GM23338 (cell line): ENCODE measurements around the gene CBFA2T3. TPM values are rescaled to one million over a fixed set of nuclear protein-coding genes. Genes with fewer than 3 reads are reported as not detected.

Experiments
- ATAC-seq: fragments of 200-7000 bp; cut with Tn5 transposase; 3 replicates; pipeline ENCODE4 v1.9.1; 2020
- DNase-seq: peaks from one replicate; pipeline ENCODE4 v3.0.0-alpha.2; 2015; ENCODE audit warnings: low spot score
- H2AFZ ChIP-seq: fragments of 200-600 bp; sonication (generic); 2 replicates; pipeline ENCODE4 v1.8.0; 2016; ENCODE audit warnings: antibody characterized with exemption, mild to moderate bottlenecking, moderate library complexity
- H3F3A ChIP-seq: fragments of 200-600 bp; sonication (generic); replicated peaks from 2 replicates; pipeline ENCODE4 v1.8.0; 2017; ENCODE audit warnings: antibody characterized with exemption, mixed run types, low read depth
- H3K27ac ChIP-seq: fragments of 200-600 bp; sonication (generic); 2 replicates; pipeline ENCODE4 v1.6.1; 2016; ENCODE audit warnings: low read depth
- H3K27me3 ChIP-seq: fragments of 200-600 bp; sonication (generic); 2 replicates; pipeline ENCODE4 v1.8.0; 2016; ENCODE audit warnings: mild to moderate bottlenecking, mixed run types, moderate library complexity; ENCODE audit not compliant: insufficient read depth
- H3K36me3 ChIP-seq: fragments of 200-600 bp; sonication (generic); 2 replicates; pipeline ENCODE4 v1.8.0; 2016; ENCODE audit warnings: mild to moderate bottlenecking; ENCODE audit not compliant: insufficient read depth
- H3K4me1 ChIP-seq: fragments of 200-600 bp; sonication (generic); 2 replicates; pipeline ENCODE4 v1.8.0; 2016; ENCODE audit warnings: mild to moderate bottlenecking, moderate library complexity; ENCODE audit not compliant: insufficient read depth
- H3K4me2 ChIP-seq: fragments of 200-600 bp; sonication (generic); 2 replicates; pipeline ENCODE4 v1.7.1; 2017; ENCODE audit warnings: mixed run types
- H3K4me3 ChIP-seq: fragments of 200-600 bp; sonication (generic); 2 replicates; pipeline ENCODE4 v1.6.1; 2016; ENCODE audit warnings: mixed run types
- H3K79me2 ChIP-seq: fragments of 200-600 bp; sonication (generic); replicated peaks from 2 replicates; pipeline ENCODE4 v1.8.0; 2017; ENCODE audit warnings: mild to moderate bottlenecking; ENCODE audit not compliant: insufficient read depth
- H3K9me2 ChIP-seq: fragments of 200-600 bp; sonication (generic); 2 replicates; pipeline ENCODE4 v1.8.0; 2017; ENCODE audit not compliant: insufficient read depth
- H4K20me1 ChIP-seq: fragments of 200-600 bp; sonication (generic); replicated peaks from 2 replicates; pipeline ENCODE4 v1.8.0; 2017; ENCODE audit warnings: mild to moderate bottlenecking; ENCODE audit not compliant: insufficient read depth
- H3K27ac Mint-ChIP-seq: 2 replicates; pipeline ENCODE4 v1.8.0; 2020; ENCODE audit warnings: inconsistent platforms, mild to moderate bottlenecking, moderate library complexity, mixed read lengths
- H3K27me3 Mint-ChIP-seq: 3 replicates; pipeline ENCODE4 v1.8.0; 2022; ENCODE audit warnings: low read depth, mild to moderate bottlenecking, moderate library complexity, mixed read lengths, inconsistent platforms; ENCODE audit not compliant: insufficient read depth, poor library complexity
- H3K36me3 Mint-ChIP-seq: 3 replicates; pipeline ENCODE4 v1.8.0; 2021; ENCODE audit warnings: low read depth, mild to moderate bottlenecking, inconsistent platforms, moderate library complexity, mixed read lengths
- H3K4me1 Mint-ChIP-seq: 3 replicates; pipeline ENCODE4 v1.8.0; 2020; ENCODE audit warnings: mild to moderate bottlenecking, inconsistent platforms, mixed read lengths
- H3K4me3 Mint-ChIP-seq: 3 replicates; pipeline ENCODE4 v1.8.0; 2021; ENCODE audit warnings: moderate library complexity, mild to moderate bottlenecking, inconsistent platforms, mixed read lengths
- H3K9me3 Mint-ChIP-seq: 3 replicates; pipeline ENCODE4 v1.8.0; 2020; ENCODE audit warnings: moderate library complexity, mild to moderate bottlenecking, inconsistent platforms, mixed read lengths
- CREB1 ChIP-seq: fragments of 250-450 bp; sonication (Bioruptor Pico); IDR thresholded peaks from 2 replicates; pipeline ENCODE4 v1.5.0; 2020; ENCODE audit warnings: low read depth, mild to moderate bottlenecking, moderate library complexity
- EZH2 ChIP-seq: fragments of 200-600 bp; sonication (generic); IDR thresholded peaks from one replicate; pipeline ENCODE4 v1.8.0; 2017; ENCODE audit warnings: antibody characterized with exemption, mild to moderate bottlenecking, low read depth; ENCODE audit not compliant: unreplicated experiment
- EZH2phosphoT487 ChIP-seq: fragments of 200-600 bp; sonication (generic); IDR thresholded peaks from one replicate; pipeline ENCODE4 v1.8.1; 2018; ENCODE audit warnings: antibody characterized with exemption; ENCODE audit not compliant: unreplicated experiment
- JUNB ChIP-seq: IDR thresholded peaks from one replicate; pipeline ENCODE4 v1.6.1; 2016; ENCODE audit warnings: antibody characterized with exemption; ENCODE audit not compliant: unreplicated experiment
- NANOG ChIP-seq: IDR thresholded peaks from 2 replicates; pipeline ENCODE4 v1.6.1; 2016; ENCODE audit warnings: antibody characterized with exemption, borderline replicate concordance
- POLR2AphosphoS5 ChIP-seq: IDR thresholded peaks from 2 replicates; pipeline ENCODE4 v1.6.1; 2016; ENCODE audit warnings: antibody characterized with exemption, low read depth
- STAT1 ChIP-seq: IDR thresholded peaks from one replicate; pipeline ENCODE4 v1.6.1; 2016; ENCODE audit warnings: antibody characterized with exemption; ENCODE audit not compliant: unreplicated experiment
- ZNF114 ChIP-seq: fragments of 250-450 bp; sonication (Bioruptor Pico); IDR thresholded peaks from 2 replicates; pipeline ENCODE4 v1.5.0; 2020; ENCODE audit warnings: mild to moderate bottlenecking, moderate library complexity
- ZNF331 ChIP-seq: fragments of 250-450 bp; sonication (Bioruptor Pico); IDR thresholded peaks from 2 replicates; pipeline ENCODE4 v1.5.0; 2020; ENCODE audit warnings: low read depth, mild to moderate bottlenecking, moderate library complexity
- polyA plus RNA-seq: library from polyadenylated mRNA; unstranded; fragments of >200 nt; fragmentation: Nextera tagmentation; extraction: Ambion mirVana; gene quantifications from 2 replicates; pipeline ENCODE4 v1.2.1, GENCODE V29; 2016
- total RNA-seq: library from RNA; depleted of rRNA; stranded (reverse); fragments of >200 nt; shearing (Covaris generic); gene quantifications from 2 replicates; pipeline ENCODE4 v1.2.3, GENCODE V29; 2014
- TF ChIP-seq, protein P1 (sequence below): IDR thresholded peaks from one replicate; pipeline ENCODE4 v1.6.1; 2018; ENCODE audit warnings: antibody characterized with exemption; ENCODE audit not compliant: unreplicated experiment
- TF ChIP-seq, protein P2 (sequence below): IDR thresholded peaks from 2 replicates; pipeline ENCODE4 v1.6.1; 2016; ENCODE audit warnings: antibody characterized with exemption
- TF ChIP-seq, protein P3 (sequence below), 2 experiments: fragments of 200-600 bp in 1 of 2; sonication (generic) in 1 of 2; conservative IDR thresholded peaks; 2 replicates each; pipeline versions ENCODE4 v1.5.1 to v1.6.1; 2016 to 2017; ENCODE audit warnings: antibody characterized with exemption in 2 of 2, low read depth in 2 of 2, mild to moderate bottlenecking in 2 of 2, moderate library complexity in 1 of 2
- TF ChIP-seq, protein P4 (sequence below): fragments of 250-450 bp; sonication (Bioruptor Pico); IDR thresholded peaks from 2 replicates; pipeline ENCODE4 v1.5.0; 2020; ENCODE audit warnings: mild to moderate bottlenecking, moderate library complexity

The CBFA2T3 gene
- total and polyA plus RNA-seq, 2 experiments from 2014 or later, result 0.87 to 1.5 TPM

DNA sequence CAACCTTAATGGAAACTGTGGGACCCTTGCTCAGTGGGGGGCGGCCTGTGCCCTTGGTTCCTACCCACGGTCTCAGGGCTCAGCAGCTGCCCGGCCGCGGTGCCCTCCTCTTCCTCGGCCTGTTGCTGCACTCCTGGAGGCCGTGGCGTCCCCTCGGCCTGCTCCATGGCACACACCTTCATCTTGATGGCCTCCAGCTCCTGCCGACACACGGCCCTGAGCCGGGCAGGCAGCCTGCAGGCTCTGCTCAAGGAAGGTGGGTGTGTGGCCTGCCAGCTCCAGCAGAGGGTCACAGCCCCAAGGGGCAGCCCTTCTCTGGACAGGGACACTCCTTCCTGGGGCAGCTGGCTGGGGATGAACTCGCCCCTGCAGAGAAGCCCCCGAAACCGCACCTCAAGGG lies 111.3 kb downstream of the CBFA2T3 start:
- H3K4me1 Mint-ChIP-seq, result no peaks in the 10 kb centered on the region
- DNase-seq (no peak), ATAC-seq (no peak)
- no peaks in the 10 kb centered on the region; the same call in 1 of the 2 replicates for H4K20me1 ChIP-seq
- H2AFZ ChIP-seq, result no peak overlapping the region
- no peaks in the 10 kb centered on the region for H3K9me3 Mint-ChIP-seq
- no peak for TF ChIP-seq ZNF331 (CRISPR knock-in tag)
- TF ChIP-seq, protein P1, sequence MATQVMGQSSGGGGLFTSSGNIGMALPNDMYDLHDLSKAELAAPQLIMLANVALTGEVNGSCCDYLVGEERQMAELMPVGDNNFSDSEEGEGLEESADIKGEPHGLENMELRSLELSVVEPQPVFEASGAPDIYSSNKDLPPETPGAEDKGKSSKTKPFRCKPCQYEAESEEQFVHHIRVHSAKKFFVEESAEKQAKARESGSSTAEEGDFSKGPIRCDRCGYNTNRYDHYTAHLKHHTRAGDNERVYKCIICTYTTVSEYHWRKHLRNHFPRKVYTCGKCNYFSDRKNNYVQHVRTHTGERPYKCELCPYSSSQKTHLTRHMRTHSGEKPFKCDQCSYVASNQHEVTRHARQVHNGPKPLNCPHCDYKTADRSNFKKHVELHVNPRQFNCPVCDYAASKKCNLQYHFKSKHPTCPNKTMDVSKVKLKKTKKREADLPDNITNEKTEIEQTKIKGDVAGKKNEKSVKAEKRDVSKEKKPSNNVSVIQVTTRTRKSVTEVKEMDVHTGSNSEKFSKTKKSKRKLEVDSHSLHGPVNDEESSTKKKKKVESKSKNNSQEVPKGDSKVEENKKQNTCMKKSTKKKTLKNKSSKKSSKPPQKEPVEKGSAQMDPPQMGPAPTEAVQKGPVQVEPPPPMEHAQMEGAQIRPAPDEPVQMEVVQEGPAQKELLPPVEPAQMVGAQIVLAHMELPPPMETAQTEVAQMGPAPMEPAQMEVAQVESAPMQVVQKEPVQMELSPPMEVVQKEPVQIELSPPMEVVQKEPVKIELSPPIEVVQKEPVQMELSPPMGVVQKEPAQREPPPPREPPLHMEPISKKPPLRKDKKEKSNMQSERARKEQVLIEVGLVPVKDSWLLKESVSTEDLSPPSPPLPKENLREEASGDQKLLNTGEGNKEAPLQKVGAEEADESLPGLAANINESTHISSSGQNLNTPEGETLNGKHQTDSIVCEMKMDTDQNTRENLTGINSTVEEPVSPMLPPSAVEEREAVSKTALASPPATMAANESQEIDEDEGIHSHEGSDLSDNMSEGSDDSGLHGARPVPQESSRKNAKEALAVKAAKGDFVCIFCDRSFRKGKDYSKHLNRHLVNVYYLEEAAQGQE, result no peak
- no peak for TF ChIP-seq CREB1 (CRISPR knock-in tag)
- TF ChIP-seq JUNB, result no peak
- TF ChIP-seq, protein P2, sequence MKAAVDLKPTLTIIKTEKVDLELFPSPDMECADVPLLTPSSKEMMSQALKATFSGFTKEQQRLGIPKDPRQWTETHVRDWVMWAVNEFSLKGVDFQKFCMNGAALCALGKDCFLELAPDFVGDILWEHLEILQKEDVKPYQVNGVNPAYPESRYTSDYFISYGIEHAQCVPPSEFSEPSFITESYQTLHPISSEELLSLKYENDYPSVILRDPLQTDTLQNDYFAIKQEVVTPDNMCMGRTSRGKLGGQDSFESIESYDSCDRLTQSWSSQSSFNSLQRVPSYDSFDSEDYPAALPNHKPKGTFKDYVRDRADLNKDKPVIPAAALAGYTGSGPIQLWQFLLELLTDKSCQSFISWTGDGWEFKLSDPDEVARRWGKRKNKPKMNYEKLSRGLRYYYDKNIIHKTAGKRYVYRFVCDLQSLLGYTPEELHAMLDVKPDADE, result no peak
- TF ChIP-seq EZH2, result no peak
- TF ChIP-seq ZNF114 (CRISPR knock-in tag), result no peak
- no peak for TF ChIP-seq EZH2phosphoT487
- TF ChIP-seq, protein P3, sequence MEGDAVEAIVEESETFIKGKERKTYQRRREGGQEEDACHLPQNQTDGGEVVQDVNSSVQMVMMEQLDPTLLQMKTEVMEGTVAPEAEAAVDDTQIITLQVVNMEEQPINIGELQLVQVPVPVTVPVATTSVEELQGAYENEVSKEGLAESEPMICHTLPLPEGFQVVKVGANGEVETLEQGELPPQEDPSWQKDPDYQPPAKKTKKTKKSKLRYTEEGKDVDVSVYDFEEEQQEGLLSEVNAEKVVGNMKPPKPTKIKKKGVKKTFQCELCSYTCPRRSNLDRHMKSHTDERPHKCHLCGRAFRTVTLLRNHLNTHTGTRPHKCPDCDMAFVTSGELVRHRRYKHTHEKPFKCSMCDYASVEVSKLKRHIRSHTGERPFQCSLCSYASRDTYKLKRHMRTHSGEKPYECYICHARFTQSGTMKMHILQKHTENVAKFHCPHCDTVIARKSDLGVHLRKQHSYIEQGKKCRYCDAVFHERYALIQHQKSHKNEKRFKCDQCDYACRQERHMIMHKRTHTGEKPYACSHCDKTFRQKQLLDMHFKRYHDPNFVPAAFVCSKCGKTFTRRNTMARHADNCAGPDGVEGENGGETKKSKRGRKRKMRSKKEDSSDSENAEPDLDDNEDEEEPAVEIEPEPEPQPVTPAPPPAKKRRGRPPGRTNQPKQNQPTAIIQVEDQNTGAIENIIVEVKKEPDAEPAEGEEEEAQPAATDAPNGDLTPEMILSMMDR (conservative IDR thresholded peaks at IDR 0.05; ENCODE audit: low read depth in 2 of 2), result no peak
- TF ChIP-seq STAT1, result no peak
- no peak for TF ChIP-seq POLR2AphosphoS5
- TF ChIP-seq, protein P4, sequence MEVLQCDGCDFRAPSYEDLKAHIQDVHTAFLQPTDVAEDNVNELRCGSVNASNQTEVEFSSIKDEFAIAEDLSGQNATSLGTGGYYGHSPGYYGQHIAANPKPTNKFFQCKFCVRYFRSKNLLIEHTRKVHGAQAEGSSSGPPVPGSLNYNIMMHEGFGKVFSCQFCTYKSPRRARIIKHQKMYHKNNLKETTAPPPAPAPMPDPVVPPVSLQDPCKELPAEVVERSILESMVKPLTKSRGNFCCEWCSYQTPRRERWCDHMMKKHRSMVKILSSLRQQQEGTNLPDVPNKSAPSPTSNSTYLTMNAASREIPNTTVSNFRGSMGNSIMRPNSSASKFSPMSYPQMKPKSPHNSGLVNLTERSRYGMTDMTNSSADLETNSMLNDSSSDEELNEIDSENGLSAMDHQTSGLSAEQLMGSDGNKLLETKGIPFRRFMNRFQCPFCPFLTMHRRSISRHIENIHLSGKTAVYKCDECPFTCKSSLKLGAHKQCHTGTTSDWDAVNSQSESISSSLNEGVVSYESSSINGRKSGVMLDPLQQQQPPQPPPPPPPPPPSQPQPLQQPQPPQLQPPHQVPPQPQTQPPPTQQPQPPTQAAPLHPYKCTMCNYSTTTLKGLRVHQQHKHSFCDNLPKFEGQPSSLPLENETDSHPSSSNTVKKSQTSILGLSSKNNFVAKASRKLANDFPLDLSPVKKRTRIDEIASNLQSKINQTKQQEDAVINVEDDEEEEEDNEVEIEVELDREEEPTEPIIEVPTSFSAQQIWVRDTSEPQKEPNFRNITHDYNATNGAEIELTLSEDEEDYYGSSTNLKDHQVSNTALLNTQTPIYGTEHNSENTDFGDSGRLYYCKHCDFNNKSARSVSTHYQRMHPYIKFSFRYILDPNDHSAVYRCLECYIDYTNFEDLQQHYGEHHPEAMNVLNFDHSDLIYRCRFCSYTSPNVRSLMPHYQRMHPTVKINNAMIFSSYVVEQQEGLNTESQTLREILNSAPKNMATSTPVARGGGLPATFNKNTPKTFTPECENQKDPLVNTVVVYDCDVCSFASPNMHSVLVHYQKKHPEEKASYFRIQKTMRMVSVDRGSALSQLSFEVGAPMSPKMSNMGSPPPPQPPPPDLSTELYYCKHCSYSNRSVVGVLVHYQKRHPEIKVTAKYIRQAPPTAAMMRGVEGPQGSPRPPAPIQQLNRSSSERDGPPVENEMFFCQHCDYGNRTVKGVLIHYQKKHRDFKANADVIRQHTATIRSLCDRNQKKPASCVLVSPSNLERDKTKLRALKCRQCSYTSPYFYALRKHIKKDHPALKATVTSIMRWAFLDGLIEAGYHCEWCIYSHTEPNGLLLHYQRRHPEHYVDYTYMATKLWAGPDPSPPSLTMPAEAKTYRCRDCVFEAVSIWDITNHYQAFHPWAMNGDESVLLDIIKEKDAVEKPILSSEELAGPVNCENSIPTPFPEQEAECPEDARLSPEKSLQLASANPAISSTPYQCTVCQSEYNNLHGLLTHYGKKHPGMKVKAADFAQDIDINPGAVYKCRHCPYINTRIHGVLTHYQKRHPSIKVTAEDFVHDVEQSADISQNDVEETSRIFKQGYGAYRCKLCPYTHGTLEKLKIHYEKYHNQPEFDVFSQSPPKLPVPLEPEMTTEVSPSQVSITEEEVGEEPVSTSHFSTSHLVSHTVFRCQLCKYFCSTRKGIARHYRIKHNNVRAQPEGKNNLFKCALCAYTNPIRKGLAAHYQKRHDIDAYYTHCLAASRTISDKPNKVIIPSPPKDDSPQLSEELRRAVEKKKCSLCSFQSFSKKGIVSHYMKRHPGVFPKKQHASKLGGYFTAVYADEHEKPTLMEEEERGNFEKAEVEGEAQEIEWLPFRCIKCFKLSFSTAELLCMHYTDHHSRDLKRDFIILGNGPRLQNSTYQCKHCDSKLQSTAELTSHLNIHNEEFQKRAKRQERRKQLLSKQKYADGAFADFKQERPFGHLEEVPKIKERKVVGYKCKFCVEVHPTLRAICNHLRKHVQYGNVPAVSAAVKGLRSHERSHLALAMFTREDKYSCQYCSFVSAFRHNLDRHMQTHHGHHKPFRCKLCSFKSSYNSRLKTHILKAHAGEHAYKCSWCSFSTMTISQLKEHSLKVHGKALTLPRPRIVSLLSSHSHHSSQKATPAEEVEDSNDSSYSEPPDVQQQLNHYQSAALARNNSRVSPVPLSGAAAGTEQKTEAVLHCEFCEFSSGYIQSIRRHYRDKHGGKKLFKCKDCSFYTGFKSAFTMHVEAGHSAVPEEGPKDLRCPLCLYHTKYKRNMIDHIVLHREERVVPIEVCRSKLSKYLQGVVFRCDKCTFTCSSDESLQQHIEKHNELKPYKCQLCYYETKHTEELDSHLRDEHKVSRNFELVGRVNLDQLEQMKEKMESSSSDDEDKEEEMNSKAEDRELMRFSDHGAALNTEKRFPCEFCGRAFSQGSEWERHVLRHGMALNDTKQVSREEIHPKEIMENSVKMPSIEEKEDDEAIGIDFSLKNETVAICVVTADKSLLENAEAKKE (CRISPR knock-in tag), result no peak
- no peak for TF ChIP-seq NANOG
- H3K36me3 ChIP-seq, result no peaks in the 10 kb centered on the region
- H3F3A ChIP-seq, result no peaks in the 10 kb centered on the region
- H3K27me3 ChIP-seq, result no peaks in the 10 kb centered on the region
- no peaks in the 10 kb centered on the region for H3K9me2 ChIP-seq
- H3K79me2 ChIP-seq, result no peaks in the 10 kb centered on the region
- H3K27ac ChIP-seq, result no peak overlapping the region
- peaks cover 4% of the 10 kb centered on the region for H3K36me3 Mint-ChIP-seq
- H3K27me3 Mint-ChIP-seq, result peaks cover 5% of the 10 kb centered on the region
- H3K4me3 ChIP-seq, result no peak overlapping the region
- no peak overlapping the region for H3K27ac Mint-ChIP-seq
- no peak overlapping the region for H3K4me2 ChIP-seq
- H3K4me3 Mint-ChIP-seq, result no peak overlapping the region
- no peaks in the 10 kb centered on the region for H3K4me1 ChIP-seq
